ENCODE data around the gene WDR27. TPM values are rescaled to one million over a fixed set of nuclear protein-coding genes. Genes with fewer than 3 reads are reported as not detected.

Gene WDR27
- total RNA-seq (2014; rRNA removed; shearing (Covaris generic)) = 9.3 and 12.3 TPM in 2 replicates

DNA sequence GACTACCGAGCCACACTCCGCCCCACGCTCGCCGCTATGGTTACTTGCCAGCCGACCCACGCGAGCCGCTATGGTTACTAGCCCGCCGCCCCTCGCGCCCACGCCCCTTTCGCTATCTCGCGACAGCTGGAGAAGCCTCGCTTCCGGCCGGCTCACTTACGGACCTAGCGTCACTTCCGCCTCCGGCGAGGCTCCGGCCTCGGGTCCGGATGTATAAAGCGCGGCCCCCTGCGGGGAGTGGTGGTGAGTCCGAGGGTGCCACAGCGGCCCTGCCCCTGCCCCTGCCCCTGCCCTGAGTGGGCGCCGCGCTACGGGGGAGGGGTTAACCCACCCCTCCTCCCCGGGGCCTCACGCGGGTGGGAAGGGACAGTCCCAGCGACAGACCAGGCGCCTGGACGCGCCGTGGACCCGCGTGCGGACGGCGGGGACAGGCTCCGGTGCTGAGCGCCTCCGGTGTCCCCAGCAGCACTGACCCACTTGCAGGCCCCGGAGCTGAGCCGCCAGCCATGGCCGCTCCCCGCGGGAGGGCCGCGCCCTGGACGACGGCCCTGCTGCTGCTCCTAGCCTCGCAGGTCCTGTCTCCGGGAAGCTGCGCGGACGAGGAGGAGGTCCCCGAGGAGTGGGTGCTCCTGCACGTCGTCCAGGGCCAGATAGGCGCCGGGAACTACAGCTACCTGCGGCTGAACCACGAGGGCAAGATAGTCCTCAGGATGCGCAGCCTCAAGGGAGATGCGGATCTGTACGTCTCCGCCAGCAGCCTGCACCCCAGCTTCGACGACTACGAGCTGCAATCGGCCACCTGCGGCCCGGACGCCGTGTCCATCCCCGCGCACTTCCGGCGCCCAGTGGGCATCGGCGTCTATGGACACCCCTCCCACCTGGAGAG is at the start of gene WDR27, which contains the start of gene C6orf120:
TSS of gene WDR27 (minus strand) at position 76 of the 886 bp plus-strand sequence. CDS start 13,024 bp downstream, outside the sequence.
TSS of gene C6orf120 (plus strand) at position 173 of the 886 bp plus-strand sequence. CDS start at position 507, 334 bp downstream.
- peak; percentile 96 for DNase-seq (ENCODE audit: low read depth)

DNA sequence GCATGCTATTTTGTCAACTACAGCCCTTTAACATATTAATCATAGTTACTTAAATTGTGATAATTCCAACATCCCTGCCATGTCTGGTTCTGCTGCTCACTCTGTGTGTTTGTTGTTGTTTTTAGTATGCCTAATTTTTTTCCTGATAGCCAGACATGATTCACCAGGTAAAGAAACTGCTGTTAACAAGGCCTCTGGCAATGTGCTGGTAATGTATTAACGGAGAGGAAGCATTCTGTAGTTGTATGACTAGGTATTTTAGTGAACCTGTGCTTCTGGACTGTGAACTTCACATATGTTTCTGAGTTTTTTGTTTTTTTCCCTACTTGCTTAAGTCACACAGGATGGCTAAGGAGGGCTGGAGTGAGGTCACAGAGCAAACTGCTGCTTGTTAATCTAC is 44.7 kb upstream of the WDR27 start:
- no peak for DNase-seq (ENCODE audit: low read depth)

GRCh38 chr6:169745405-169745804 is 43.6 kb upstream of the WDR27 start:
- no peak for DNase-seq (ENCODE audit: low read depth)

DNA sequence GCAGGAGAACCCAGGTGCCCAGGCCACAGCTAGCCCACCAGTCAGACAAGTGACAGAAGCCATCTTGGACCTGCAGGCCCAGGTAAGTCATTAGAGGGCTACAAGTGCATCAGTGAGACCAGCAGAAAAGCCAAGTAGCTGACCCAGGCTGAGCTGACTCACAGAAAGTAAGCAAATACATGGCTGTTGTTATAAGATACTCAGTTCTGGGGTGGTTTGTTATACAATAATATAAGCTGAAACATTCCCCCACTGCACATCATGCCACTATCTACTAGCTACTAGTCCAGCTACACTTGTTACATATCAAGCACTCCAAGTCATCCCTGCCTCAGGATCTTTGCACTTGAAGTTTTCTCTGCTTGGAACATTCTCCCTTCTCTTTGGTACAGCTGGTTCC is 39.5 kb upstream of the WDR27 start:
- no peak for DNase-seq (ENCODE audit: low read depth)

DNA sequence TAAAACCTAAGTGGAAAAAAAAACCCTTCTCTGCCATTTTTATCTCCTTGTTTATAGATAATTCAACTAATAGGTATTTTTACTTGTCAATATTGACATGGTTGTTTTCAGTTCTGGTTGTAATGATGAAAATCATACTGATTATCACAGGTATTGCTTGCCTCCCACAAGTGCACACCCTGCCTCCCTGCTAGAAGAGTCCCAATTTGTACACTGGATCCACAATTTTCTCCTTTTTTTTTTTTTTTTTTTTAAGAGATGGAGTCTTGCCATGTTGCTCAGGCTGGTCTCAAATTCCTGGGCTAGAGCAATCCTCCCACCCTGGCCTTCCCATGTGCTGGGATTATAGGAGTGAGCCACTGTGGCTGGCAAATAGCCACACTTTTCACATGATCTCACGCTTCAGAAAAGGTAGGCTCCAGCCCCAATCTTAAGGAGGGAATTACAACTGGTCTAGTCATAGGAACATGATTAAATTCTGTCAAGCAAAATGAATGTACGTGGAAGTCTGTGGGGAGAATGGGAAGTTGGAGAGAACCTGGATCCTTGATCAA is 37.2 kb upstream of the WDR27 start:
- DNase-seq (ENCODE audit: low read depth) = no peak

- no peak for DNase-seq (ENCODE audit: low read depth)
Measured at GRCh38 chr6:169738204-169738975, 36.6 kb upstream of the WDR27 start.

GRCh38 chr6:169729961-169730360 is 28.1 kb upstream of the WDR27 start:
- DNase-seq (ENCODE audit: low read depth) = no peak

- no peak for DNase-seq (ENCODE audit: low read depth)
Measured at GRCh38 chr6:169726963-169727362, 25.1 kb upstream of the WDR27 start.

GRCh38 chr6:169726049-169726400 is 24.2 kb upstream of the WDR27 start:
- DNase-seq (ENCODE audit: low read depth) = no peak

DNA sequence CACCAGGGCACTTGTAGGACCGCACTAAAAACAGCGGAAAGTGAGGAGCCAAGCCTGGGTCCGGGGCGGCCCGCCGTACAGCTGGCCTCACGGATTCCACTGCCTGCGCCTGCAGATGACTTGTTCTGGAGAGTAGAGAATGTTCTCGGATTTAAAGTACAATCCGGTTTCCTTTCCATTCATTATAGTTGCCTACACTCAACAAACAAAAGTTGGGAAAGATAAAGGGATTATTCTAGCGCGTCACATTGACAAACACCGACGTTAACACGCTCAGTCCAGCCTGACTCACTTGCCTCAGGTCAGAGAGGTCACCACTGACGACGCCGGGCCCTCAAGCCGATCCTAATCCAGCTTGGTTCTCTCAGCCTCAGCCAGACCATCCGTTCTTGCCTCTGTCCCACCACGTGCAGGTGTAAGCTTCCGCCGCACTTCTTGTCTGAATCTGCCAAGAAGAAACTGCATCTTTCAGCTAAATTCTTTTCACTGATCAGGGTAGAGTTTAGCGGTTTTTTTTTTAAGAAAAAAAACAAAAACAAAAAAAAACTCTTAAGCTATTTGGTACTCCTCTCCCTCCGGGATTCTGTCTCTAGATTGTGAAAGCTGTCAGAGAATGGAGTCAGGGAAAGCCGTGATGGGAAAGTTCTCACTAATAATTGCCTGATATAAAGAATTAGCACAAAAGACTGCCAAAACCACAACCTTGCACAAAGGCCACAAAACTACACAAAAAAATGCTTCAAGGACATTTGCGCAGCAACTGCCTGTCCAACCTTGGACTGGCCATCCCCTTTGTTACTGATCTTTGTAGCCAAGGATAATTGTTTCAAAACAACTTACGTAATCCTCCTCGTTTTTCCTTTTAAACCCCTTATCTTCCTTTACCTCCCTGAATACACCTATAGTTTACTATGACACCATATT is 23.6 kb upstream of the WDR27 start:
- DNase-seq (ENCODE audit: low read depth) = peak; percentile 42

DNA sequence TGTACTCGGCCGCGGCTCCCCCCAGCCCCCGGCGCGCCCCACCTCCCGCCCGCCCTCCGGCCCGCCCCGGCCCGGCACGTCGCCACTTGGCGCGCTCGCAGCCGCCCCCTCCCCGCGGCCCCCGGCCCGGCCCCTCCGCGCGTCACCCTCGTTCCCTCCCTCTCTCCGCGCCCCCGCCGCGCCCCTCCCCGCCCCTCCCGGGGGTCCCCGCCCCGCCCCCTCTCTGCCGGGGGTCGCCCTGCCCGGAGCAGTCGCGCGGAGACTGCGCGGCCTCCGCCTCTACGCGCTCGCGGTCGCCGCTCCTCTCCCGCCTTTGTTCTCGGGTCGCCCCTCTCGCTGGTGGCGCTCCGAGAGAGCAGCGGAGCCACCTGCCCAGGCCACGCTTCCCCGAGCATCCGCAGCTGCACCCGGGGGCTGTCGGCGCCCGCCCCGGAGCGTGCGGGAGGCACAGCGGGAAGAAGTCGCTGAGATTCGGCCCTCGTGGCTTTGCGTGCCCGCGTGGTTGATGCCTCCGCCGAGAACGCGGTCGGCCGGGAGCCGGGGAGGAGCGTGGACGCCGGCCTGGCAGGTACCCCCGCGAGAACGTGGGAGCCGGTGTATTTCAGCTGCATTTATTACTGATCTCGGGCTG is 22.8 kb upstream of the WDR27 start, which contains the start of gene PHF10:
TSS of gene PHF10 (minus strand) at position 7 of the 631 bp plus-strand sequence. CDS start 569 bp downstream, outside the sequence.
- DNase-seq (ENCODE audit: low read depth) = peak; percentile 25

GRCh38 chr6:169723991-169724493 is 22.2 kb upstream of the WDR27 start:
- peak; percentile 35 for DNase-seq (ENCODE audit: low read depth)

DNA sequence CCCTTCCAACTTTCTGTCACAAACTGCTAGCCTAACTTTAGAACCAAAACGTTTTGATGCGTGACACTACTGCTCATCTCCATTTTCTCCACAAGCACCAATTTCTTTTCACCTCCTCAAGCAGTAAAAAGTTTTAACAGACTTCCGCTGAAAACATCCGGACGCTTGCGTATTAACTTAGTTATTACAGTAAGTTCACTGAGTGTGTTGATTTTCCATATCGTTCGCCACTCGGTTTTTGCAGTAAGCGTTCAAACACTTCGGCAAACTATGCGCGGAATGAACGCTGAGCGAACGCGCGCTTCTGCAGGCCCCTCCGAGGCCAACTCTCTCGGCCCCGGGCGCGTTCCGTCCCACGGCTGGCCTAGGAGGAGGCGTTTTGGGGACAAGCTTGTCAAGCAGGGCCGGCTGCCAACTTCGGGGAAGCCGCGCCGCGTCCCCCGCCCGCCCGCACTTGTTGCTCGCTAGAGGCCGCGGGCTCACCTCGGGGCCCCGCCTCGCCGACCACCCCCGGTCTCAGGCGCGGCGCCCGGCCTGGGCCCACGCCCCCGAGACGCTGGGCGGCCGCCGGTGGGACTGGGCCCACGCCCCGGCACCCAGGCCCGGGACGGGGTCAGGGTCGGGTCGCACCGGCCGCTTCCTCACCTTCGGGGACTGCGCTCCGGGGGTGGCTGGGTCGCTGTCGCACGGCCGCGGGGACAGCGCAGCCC is 21.5 kb upstream of the WDR27 start:
- peak; percentile 64 for DNase-seq (ENCODE audit: low read depth)

- DNase-seq (ENCODE audit: low read depth) = peak; percentile 80
Measured at GRCh38 chr6:169722362-169723199, 20.8 kb upstream of the WDR27 start.

DNA sequence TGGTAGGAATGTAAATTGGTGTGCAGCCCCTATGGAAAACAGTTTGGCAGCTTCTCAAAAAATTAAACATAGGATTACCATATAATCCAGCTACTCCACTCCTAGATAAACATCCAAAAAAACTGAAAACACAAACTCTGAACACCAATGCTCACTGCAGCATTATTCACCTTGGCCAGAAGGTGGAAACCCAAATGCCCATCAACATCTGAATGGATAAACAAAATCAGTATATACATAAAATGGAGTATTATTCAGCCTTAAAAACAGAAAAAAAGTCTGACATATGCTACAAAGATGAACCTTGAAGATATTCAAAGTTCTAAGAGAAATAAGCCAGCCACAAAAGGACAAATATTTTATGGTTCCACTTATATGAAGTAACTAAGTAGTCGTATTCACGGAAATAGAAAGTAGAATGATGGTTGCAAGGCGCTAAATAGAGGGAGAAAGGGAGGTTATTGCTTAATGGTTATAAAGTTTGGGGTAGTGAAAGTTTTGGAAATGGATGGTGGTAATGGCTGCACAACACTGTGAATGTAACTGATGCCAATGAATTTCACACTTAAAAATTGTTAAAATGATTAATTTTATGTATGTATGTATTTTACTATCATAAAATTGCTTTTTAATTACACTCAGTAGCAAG is 18.5 kb upstream of the WDR27 start:
- DNase-seq (ENCODE audit: low read depth) = no peak

DNA sequence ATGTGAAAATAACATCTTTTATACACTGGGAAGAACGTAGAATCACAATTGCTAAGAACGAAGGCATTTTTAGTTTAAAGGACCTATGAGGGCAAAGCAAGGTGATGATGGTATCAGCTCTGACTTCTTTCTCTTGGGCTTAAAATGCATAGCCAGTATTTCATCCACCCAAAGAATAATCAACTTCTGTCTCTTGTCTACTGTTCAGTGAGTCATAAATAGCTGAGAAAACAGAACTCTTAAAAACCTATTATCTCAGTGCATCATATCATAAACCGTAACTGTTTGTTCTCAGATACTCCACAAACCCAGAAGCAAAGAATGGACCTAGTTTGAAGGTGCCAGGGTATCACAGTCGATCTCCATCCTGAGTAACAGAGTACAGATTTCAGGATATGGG is 17.3 kb upstream of the WDR27 start:
- DNase-seq (ENCODE audit: low read depth) = no peak

GRCh38 chr6:169714595-169714994 is 12.8 kb upstream of the WDR27 start:
- no peak for DNase-seq (ENCODE audit: low read depth)

DNA sequence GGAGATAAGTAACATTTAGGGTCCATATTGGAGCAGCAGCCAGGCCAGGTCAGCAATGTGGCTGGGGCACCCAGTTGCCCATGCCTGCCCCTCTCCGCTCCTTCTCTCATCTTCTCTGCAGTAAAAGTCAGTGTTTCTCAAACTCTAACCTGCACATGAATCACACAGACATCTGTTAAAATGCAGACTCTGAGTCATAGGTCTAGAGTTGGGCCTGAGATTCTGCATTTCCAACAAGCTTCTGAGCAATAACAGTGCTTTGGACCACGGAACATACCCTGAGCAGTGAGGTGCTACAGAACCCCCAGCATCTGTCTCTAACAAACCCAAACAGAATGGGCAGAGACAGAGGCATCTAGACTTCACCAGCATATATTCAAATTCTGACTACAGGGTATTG is 12.3 kb upstream of the WDR27 start:
- DNase-seq (ENCODE audit: low read depth) = no peak

Data from RPMI7951 (cell line).